K562 (cell line): Measurements from ENCODE around the gene TSPAN1. TPM values are rescaled to one million over a fixed set of nuclear protein-coding genes. Genes with fewer than 3 reads are reported as not detected.

ENCODE experiments used
- BRD9 ChIP-seq: fragments of 450-650 bp; IDR thresholded peaks from 2 replicates; pipeline ENCODE4 v1.6.1; 2018; ENCODE audit warnings: low read depth; ENCODE audit not compliant: partially characterized antibody
- DACH1 ChIP-seq: fragments of 450-650 bp; IDR thresholded peaks from 2 replicates; pipeline ENCODE4 v1.6.1; 2018; ENCODE audit not compliant: partially characterized antibody
- IRF1 ChIP-seq: sonication (generic); formaldehyde crosslinking; IDR thresholded peaks from 2 replicates; pipeline ENCODE4 v1.8.0; 2022; ENCODE audit warnings: missing genetic modification reagents, mild to moderate bottlenecking, borderline replicate concordance
- MYC ChIP-seq, 2 experiments: fragments of 250-450 bp in 1 of 2; sonication (Bioruptor Pico) in 1 of 2; IDR thresholded peaks; 2 replicates each; pipeline versions ENCODE4 v1.5.1 to v1.6.1; 2012 to 2021; ENCODE audit warnings: low read depth in 2 of 2, borderline replicate concordance in 1 of 2, improper control_type of control experiment in 1 of 2, low read length in 1 of 2, mild to moderate bottlenecking in 1 of 2, moderate library complexity in 1 of 2
- NCOA1 ChIP-seq: fragments of 450-650 bp; IDR thresholded peaks from 2 replicates; pipeline ENCODE4 v1.6.1; 2016; ENCODE audit warnings: low read depth
- NR1H2 ChIP-seq: sonication (generic); formaldehyde crosslinking; IDR thresholded peaks from 2 replicates; pipeline ENCODE4 v1.4.0; 2020; ENCODE audit warnings: mild to moderate bottlenecking, missing genetic modification reagents
- PURB ChIP-seq: sonication (generic); formaldehyde crosslinking; IDR thresholded peaks from 2 replicates; pipeline ENCODE4 v1.9.0; 2021; ENCODE audit warnings: low read depth, mild to moderate bottlenecking, missing genetic modification reagents
- REST ChIP-seq, 2 experiments: fragments of 450-650 bp; formaldehyde crosslinking in 1 of 2; IDR thresholded peaks; 2 replicates each; pipeline versions ENCODE4 v1.4.0 to v1.6.1; 2014 to 2020; ENCODE audit warnings: mild to moderate bottlenecking in 2 of 2, borderline replicate concordance in 1 of 2, low read depth in 1 of 2
- RHOXF2B ChIP-seq: fragments of 250-450 bp; sonication (Bioruptor Pico); conservative IDR thresholded peaks from 2 replicates; pipeline ENCODE4 v1.5.1; 2021
- SIN3A ChIP-seq, 2 experiments: fragments of 150-350 bp in 1 of 2; IDR thresholded peaks; 2 replicates each; pipeline ENCODE4 v1.6.1; 2011 to 2016; ENCODE audit warnings: borderline replicate concordance in 2 of 2, low read depth in 2 of 2, low read length in 2 of 2, mild to moderate bottlenecking in 2 of 2, moderate library complexity in 2 of 2; ENCODE audit not compliant: control insufficient read depth in 1 of 2
- SIRT6 ChIP-seq: IDR thresholded peaks from one replicate; pipeline ENCODE4 v1.6.1; 2012; ENCODE audit warnings: low read depth, mild to moderate bottlenecking, control low read depth, inconsistent platforms, low read length, moderate library complexity
- TGIF2 ChIP-seq: sonication (generic); formaldehyde crosslinking; IDR thresholded peaks from 2 replicates; pipeline ENCODE4 v1.8.1; 2022; ENCODE audit warnings: mild to moderate bottlenecking, missing genetic modification reagents, moderate library complexity
- YY1 ChIP-seq, 3 experiments: IDR thresholded peaks; 2 replicates each; pipeline ENCODE4 v1.6.1; 2011; ENCODE audit warnings: low read length in 2 of 3, mild to moderate bottlenecking in 2 of 3, moderate library complexity in 2 of 3, borderline replicate concordance in 1 of 3, control low read depth in 1 of 3, low read depth in 1 of 3; ENCODE audit not compliant: insufficient read depth in 3 of 3, insufficient replicate concordance in 2 of 3, control insufficient read depth in 1 of 3, insufficient read length in 1 of 3; ENCODE audit errors: extremely low read depth in 1 of 3
- ZKSCAN1 ChIP-seq: fragments of 150-350 bp; IDR thresholded peaks from 2 replicates; pipeline ENCODE4 v1.6.1; 2016; ENCODE audit warnings: low read depth, low read length
- ZNF134 ChIP-seq: fragments of 250-450 bp; sonication (Bioruptor Pico); conservative IDR thresholded peaks from 2 replicates; pipeline ENCODE4 v1.4.0; 2020
- ZNF146 ChIP-seq: IDR thresholded peaks from one replicate; pipeline ENCODE4 v1.6.1; 2018; ENCODE audit warnings: missing compliant biosample characterization; ENCODE audit not compliant: unreplicated experiment
- polyA plus RNA-seq, 8 experiments: library from polyadenylated mRNA; depleted of rRNA in 4 of 8; stranded (reverse) in 5 of 8; unstranded in 3 of 8; fragments of >200 nt; fragmentation: Nextera tagmentation in 2 of 8; fragmentation: Illumina TruSeq in 1 of 8; extraction: Ambion mirVana in 2 of 8; extraction: Trizol in 1 of 8; gene quantifications; 2 replicates each; pipeline versions ENCODE4 v1.2.1 to v1.2.3, GENCODE V29; 2011 to 2014; ENCODE audit warnings: inconsistent platforms in 1 of 8, missing spikeins in 1 of 8
- total RNA-seq, 7 experiments: library from RNA; depleted of rRNA in 6 of 7; stranded (reverse); fragments of >200 nt in 6 of 7; fragmentation: Illumina TruSeq in 2 of 7; extraction: Trizol in 2 of 7; gene quantifications; 2 replicates each; pipeline versions ENCODE4 v1.2.1 to v1.2.3, GENCODE V29; 2011 to 2021; ENCODE audit warnings: low replicate concordance in 1 of 7

TSPAN1 gene
- total and polyA plus RNA-seq, 9 of the 15 experiments (the other 6 are each of a cell fraction or from before 2014, with no cell fraction given): 0.58 TPM; not detected in 8

- TF ChIP-seq IRF1 (CRISPR knock-in tag): no peak
- no peak for TF ChIP-seq NR1H2
- TF ChIP-seq YY1 (IDR thresholded peaks at IDR 0.05; ENCODE audit: borderline replicate concordance in 1 of 3, control insufficient read depth in 1 of 3, extremely low read depth in 1 of 3, insufficient read depth in 3 of 3, insufficient read length in 1 of 3, insufficient replicate concordance in 2 of 3, low read depth in 1 of 3, low read length in 2 of 3): no peak
- peak; percentile 90 for TF ChIP-seq ZNF134
- TF ChIP-seq DACH1: peak; percentile 99
- no peak for TF ChIP-seq SIN3A (IDR thresholded peaks at IDR 0.05; ENCODE audit: borderline replicate concordance in 2 of 2, control insufficient read depth in 1 of 2, low read depth in 2 of 2, low read length in 2 of 2)
- TF ChIP-seq SIRT6: no peak
- no peak for TF ChIP-seq TGIF2 (CRISPR knock-in tag)
- peak; percentile 93 for TF ChIP-seq NCOA1
- 0 out of 2 replicates have a peak, but pooled peaks have one; percentile 29 for TF ChIP-seq MYC (IDR thresholded peaks at IDR 0.05; ENCODE audit: low read depth, low read length)
- TF ChIP-seq MYC (CRISPR knock-in tag; IDR thresholded peaks at IDR 0.05; ENCODE audit: borderline replicate concordance, low read depth): no peak; the same call in 1 of the 2 replicates
- peak; percentile 42; the same call in 1 of the 2 replicates for TF ChIP-seq REST (IDR thresholded peaks at IDR 0.05; ENCODE audit: borderline replicate concordance)
- no peak for TF ChIP-seq REST (CRISPR knock-in tag; IDR thresholded peaks at IDR 0.05; ENCODE audit: low read depth)
- TF ChIP-seq RHOXF2B (CRISPR knock-in tag): no peak
- no peak for TF ChIP-seq ZNF146 (CRISPR knock-in tag)
- TF ChIP-seq ZKSCAN1: peak; percentile 95
- no peak for TF ChIP-seq PURB (CRISPR knock-in tag)
- peak; percentile 83 for TF ChIP-seq BRD9
Observed at GRCh38 chr1:46158312-46159281, 16.3 kb upstream of the TSPAN1 start (continued).
